Measurements from ENCODE around the gene EML4.
A peak's percentile ranks its signal among the peaks of the same experiment; 100 is the strongest.
"Not testable (repeated sequence)": the region's sequence is repeated elsewhere in the genome, so short reads cannot be mapped to it uniquely, and the experiment has no call there.

The EML4 gene

GRCh38 chr2:42314892-42315468 is 145.8 kb downstream of the EML4 start:
- no peak for DNase-seq

GRCh38 chr2:42315844-42316470 is 146.8 kb downstream of the EML4 start:
- DNase-seq = no peak

- DNase-seq = no peak
Observed at GRCh38 chr2:42316910-42317309, 147.8 kb downstream of the EML4 start.

- no peak for DNase-seq
Observed at GRCh38 chr2:42317486-42317885, 148.3 kb downstream of the EML4 start.

GRCh38 chr2:42317945-42318344 is 148.8 kb downstream of the EML4 start:
- DNase-seq = peak in 1 of 2 experiments; percentile 6

- no peak for DNase-seq
Observed at GRCh38 chr2:42319265-42319664, 150.1 kb downstream of the EML4 start.

- DNase-seq = no peak
Observed at GRCh38 chr2:42321452-42322064, 152.4 kb downstream of the EML4 start.

- no peak for DNase-seq
Observed at GRCh38 chr2:42324244-42324643, 155.1 kb downstream of the EML4 start.

GRCh38 chr2:42324949-42325348 is 155.8 kb downstream of the EML4 start:
- no peak for DNase-seq

- DNase-seq = no peak
Observed at GRCh38 chr2:42325609-42326008, 156.5 kb downstream of the EML4 start.

- DNase-seq = no peak
Observed at GRCh38 chr2:42327125-42327524, 158.0 kb downstream of the EML4 start.

- peak in 1 of 2 experiments; percentile 34 for DNase-seq
Observed at GRCh38 chr2:42328148-42328833, 159.1 kb downstream of the EML4 start.

- DNase-seq = no peak
Observed at GRCh38 chr2:42328923-42329322, 159.8 kb downstream of the EML4 start.

- DNase-seq = no peak
Observed at GRCh38 chr2:42329736-42330135, 160.6 kb downstream of the EML4 start.

- DNase-seq = no peak
Observed at GRCh38 chr2:42331569-42332284, 162.6 kb downstream of the EML4 start.

- no peak for DNase-seq
Observed at GRCh38 chr2:42332575-42332974, 163.4 kb downstream of the EML4 start.

- DNase-seq = no peak
Observed at GRCh38 chr2:42333579-42333978, 164.4 kb downstream of the EML4 start.

- no peak for DNase-seq
Observed at GRCh38 chr2:42334220-42334619, 165.1 kb downstream of the EML4 start.

- not testable (repeated sequence) for DNase-seq
Observed at GRCh38 chr2:42334865-42335264, 165.7 kb downstream of the EML4 start.

GRCh38 chr2:42335514-42336104 is 166.5 kb downstream of the EML4 start:
- no peak for DNase-seq

GRCh38 chr2:42336361-42336965 is 167.3 kb downstream of the EML4 start:
- DNase-seq = no peak

- DNase-seq = no peak
Observed at GRCh38 chr2:42337356-42337820, 168.2 kb downstream of the EML4 start.

Data from NCI-H524 (cell line).